IPS-NIHi11 (cell line): Measurements from ENCODE around the gene DNAJA3.

Source experiments
- DNase-seq: peaks from one replicate; pipeline ENCODE4 v3.0.0; 2012; ENCODE audit warnings: mixed read lengths, low spot score

The DNAJA3 gene

GRCh38 chr16:4435337-4436067 is 9.8 kb downstream of the DNAJA3 start:
- DNase-seq, result no peak

DNA sequence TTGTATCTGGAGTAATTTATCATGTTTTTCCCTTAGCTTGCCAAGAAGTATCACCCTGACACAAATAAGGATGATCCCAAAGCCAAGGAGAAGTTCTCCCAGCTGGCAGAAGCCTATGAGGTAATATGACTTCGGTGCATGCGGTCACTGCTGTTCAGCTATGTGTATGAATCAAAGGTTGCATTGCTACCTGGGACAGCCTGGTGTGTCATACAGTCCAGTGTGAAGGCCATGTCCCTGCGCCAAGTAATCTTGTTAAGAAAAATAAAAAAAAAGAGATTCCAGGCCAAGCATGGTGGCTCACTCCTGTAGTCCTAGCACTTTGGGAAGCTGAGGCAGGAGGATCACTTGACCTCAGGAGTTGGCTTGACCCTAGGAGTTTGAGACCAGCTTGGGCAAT is 11.7 kb downstream of the DNAJA3 start:
- no peak for DNase-seq

- DNase-seq, result no peak
Measured at GRCh38 chr16:4442371-4442770, 16.7 kb downstream of the DNAJA3 start.

GRCh38 chr16:4443271-4443670 is 17.6 kb downstream of the DNAJA3 start:
- no peak for DNase-seq

GRCh38 chr16:4443986-4444385 is 18.3 kb downstream of the DNAJA3 start:
- no peak for DNase-seq

DNA sequence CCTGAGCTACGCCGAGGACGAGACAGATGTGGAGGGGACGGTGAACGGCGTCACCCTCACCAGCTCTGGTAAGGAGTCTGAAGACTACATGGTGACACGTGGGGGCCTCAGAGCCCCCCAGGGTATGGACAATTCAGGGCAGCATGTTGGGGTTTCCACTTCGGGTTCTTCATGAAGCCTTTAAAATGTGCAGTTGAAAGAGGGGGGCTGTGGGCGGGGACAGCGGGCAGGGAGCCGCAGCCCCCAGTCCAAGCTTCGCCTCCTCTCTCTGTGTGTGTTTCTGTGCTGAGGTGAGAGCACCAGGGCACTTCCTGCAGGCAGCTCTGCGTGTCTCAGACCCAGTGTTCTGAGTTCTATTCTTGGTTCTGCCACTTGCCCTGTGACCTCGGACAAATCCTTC is 24.8 kb downstream of the DNAJA3 start:
- no peak for DNase-seq

- DNase-seq, result no peak
Measured at GRCh38 chr16:4450931-4451519, 25.4 kb downstream of the DNAJA3 start.

- DNase-seq, result no peak
Measured at GRCh38 chr16:4452674-4453073, 27.0 kb downstream of the DNAJA3 start.

GRCh38 chr16:4454623-4455022 is 29.0 kb downstream of the DNAJA3 start:
- DNase-seq, result peak; percentile 74

DNA sequence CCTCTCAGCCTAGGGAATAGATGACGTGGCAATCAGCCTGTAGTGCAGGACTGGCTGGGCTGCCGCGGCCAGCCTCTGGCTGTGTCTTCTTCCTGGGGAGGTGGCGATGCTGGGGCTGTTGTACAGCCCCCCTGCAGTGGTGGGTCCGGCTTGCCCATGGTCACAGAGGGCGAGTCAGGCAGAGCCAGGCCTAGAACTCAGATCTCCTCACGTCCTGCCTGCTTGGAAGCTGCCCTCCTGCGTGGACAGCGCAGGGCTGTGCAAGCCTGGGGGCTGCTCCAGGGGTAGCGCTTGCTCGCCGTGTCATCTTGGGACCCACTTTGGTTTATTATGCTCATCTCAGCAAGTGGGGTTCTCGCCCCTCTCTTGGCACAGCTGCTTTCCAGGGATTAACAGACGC is 29.4 kb downstream of the DNAJA3 start:
- no peak for DNase-seq

GRCh38 chr16:4455951-4456350 is 30.3 kb downstream of the DNAJA3 start:
- DNase-seq, result no peak

- no peak for DNase-seq
Measured at GRCh38 chr16:4460936-4461249, 35.2 kb downstream of the DNAJA3 start.

DNA sequence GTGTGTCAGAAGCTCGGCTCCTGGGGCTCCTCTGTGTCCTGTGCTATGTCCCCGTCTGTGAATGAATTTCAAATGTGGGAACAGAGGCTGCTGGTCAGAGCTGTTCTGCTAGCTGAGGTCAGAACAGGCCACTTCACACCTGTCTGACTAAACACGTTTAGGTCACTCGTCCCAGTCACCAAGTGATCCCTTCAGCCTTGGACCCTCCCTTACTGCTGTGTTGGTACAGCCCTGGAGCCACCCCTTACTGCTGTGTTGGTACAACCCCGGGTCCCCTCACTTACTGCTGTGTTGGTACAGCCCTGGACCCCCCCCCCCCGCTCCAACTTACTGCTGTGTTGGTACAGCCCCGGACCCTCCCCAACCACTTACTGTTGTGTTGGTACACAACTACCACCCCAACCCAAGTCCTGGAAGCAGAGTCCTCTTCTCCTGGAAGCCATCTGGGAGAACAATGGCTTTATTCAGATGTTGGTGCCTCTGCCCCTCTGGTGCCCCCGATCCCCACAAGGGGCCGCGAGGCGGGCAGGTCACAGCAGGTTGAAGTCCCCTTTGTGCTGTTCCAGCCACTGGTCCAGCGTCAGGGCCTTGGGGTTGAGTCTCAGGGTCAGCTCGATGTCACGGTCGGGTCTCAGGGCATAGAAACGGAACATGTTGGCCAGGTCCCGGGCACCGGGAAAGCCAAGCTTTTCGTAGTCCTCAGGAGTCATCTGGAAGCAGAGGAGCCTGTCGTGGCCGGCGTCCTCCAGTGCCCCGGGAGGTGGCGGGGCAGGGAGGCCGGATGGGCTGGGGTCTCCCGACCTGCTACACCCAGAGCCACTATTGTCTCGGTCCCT is 35.8 kb downstream of the DNAJA3 start:
- peak; percentile 79 for DNase-seq

GRCh38 chr16:4463522-4464163 is 38.0 kb downstream of the DNAJA3 start:
- no peak for DNase-seq

GRCh38 chr16:4465977-4466779 is 40.5 kb downstream of the DNAJA3 start:
- no peak for DNase-seq

DNA sequence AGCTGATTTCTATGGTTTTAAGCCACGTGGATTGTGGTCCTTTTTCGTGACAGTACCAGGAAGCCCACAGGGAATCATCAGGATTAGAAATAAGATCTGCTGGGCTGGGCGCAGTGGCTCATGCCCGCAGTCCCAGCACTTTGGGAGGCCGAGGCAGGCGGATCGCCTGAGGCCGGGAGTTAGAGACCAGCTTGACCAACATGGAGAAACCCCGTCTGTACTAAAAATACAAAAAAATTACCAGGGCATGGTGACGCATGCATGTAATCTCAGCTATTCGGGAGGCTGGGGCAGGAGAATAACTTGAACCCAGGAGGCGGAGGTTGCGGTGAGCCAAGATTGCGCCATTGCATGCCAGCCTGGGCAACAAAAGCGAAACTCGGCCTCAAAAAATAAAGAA is 42.2 kb downstream of the DNAJA3 start:
- DNase-seq, result no peak

DNA sequence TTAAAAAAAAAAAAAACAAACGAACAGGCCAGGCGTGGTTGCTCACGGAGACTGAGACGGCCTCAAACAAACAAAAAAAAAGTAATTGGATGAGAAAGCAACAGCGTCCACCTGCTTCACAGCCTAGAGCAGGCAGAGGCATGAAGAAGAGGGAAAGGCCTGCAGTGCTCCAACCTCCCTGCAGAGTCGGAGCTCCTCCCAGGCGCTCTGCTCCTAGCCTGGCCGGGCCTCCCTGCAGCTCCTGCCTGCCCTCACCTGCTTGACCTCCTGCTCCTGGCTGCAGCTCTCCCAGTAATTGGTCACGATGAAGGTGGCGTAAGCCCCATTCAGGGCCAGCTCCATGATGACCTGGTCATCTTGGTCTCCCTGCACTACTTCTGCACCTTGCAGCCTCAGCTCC is 43.3 kb downstream of the DNAJA3 start:
- no peak for DNase-seq

DNA sequence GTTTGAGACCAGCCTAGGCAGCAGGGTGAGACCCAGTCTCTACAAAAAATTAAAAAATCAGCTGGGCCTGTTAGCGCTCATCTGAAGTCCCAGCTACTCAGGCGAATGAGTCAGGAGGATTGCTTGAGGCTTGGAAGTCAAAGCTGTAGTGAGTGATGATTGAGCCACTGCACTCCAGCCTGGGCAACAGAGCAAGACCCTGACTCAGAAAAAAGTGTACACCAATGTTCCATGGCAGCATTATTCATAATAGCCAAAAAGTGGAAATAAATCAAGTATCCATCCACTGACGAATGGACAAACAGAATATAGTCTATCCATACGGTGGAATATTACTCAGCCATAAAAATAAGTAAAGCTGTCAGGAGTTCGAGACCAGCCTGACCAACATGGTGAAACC is 46.2 kb downstream of the DNAJA3 start:
- no peak for DNase-seq

DNA sequence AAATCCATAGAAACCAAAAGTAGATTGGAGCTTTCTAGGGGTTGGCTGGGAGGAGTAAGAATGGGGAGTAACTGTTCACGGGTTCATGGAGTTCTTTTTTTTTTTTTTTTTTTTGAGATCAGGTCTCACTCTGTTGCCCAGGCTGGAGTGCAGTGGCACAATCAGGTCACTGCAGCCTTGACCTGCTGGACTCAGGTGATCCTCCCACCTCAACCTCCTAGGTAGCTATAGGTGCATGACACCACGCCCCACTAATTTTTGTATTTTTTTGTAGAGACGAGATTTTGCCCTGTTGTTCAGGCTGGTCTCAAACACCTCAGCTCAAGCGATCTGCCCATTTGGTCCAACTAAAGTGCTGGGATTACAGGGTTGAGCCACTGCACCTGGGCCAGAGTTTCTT is 47.2 kb downstream of the DNAJA3 start:
- DNase-seq, result no peak

DNA sequence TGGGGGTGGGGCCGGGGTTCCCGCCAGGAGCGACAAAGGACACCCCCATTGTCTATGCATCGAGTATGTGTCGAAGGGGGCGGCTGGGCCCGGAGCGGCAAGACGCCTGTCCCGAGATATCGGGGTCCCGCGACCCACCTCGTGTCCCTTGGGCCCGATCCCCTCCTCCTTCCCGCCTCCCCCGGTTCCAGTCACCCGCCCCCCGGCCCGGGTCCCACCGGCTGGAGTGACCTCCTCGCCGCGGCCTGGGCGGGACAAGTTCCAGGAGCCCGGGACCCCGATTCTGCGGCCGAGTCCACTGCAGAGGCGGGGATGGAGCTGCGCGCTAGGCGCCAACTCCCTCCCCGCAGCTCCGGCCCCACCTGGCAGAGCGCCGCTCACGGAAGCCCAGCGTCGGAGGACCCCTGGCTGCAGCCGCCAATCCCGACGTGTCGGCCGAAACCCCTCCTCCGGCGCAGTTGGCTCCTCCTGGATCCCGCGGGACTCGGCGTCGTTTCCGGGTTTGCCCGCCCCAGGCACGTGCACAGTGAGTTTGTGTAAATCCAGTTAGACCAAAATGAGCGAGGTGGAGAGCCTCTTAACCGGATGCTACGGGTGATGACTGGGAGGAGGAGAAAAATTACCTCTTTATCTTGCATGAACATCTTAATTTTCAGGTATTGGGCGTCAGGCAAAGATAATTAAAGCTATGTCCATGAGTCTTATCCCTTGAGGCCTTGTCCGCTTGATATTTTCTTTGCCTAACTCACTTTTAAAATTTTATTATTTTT is 48.7 kb downstream of the DNAJA3 start, which contains the start of gene NMRAL1:
TSS of gene NMRAL1 (minus strand) at position 434 of the 770 bp plus-strand sequence. CDS start 493 bp downstream, outside the sequence.
- DNase-seq, result peak; percentile 94
